GM10266 (cell line): ENCODE results near the gene BLACAT1.
A peak's percentile ranks its signal among the peaks of the same experiment; 100 is the strongest.
"Not testable (repeated sequence)": the region's sequence is repeated elsewhere in the genome, so short reads cannot be mapped to it uniquely, and the experiment has no call there.

Experiments
- DNase-seq: peaks from one replicate; pipeline ENCODE4 v3.0.0; 2012; ENCODE audit errors: extremely low spot score
- TF ChIP-seq, protein P1 (sequence below): IDR thresholded peaks from 2 replicates; pipeline ENCODE4 v1.5.1; 2012; ENCODE audit warnings: mild to moderate bottlenecking, low read depth; ENCODE audit not compliant: control insufficient read depth, insufficient read depth; ENCODE audit errors: missing control alignments

Gene BLACAT1

DNA sequence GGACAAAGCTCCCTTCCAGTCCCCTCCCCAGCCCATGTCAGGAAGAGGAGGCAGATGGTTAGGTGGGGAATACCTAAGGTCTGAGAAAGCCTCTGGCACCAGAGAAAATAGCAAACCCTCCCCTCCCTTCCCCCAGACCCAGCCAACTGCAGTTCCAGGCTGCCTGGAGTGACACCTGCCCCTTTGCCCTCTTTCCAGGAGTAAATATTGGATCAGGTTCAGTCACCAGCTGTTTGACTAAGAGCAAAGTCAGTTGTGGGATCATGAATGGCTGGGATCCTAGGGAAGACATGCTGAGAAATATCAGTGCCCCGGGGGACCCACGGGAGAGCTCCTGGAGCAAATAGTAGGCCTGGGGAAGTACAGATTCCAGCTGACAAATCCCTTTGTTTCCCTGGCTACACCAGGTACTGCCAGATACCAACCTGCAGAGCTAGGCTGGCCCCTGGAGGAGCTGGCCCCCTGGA is 36.4 kb upstream of the BLACAT1 start:
- DNase-seq: no peak
- TF ChIP-seq, protein P1, sequence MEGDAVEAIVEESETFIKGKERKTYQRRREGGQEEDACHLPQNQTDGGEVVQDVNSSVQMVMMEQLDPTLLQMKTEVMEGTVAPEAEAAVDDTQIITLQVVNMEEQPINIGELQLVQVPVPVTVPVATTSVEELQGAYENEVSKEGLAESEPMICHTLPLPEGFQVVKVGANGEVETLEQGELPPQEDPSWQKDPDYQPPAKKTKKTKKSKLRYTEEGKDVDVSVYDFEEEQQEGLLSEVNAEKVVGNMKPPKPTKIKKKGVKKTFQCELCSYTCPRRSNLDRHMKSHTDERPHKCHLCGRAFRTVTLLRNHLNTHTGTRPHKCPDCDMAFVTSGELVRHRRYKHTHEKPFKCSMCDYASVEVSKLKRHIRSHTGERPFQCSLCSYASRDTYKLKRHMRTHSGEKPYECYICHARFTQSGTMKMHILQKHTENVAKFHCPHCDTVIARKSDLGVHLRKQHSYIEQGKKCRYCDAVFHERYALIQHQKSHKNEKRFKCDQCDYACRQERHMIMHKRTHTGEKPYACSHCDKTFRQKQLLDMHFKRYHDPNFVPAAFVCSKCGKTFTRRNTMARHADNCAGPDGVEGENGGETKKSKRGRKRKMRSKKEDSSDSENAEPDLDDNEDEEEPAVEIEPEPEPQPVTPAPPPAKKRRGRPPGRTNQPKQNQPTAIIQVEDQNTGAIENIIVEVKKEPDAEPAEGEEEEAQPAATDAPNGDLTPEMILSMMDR: no peak

DNA sequence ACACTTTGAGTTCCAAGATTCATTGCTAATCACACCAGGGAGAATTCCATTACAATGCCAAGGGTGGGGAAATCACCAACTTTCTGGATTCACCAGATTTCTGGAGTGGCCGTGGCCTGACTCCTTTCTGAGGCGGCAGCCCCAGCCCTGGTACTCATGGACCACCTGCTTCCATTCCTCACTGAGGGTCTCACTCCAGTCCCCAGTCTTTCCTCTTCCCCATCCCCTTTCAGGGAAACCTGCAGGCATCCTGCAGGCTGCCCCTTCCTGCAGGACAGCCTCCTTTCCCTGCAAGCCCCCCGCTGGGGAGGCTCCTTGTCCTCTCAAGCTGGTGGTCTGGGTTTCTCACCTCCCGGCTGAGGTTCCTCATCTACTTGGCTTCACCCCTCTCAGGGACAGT is 35.9 kb upstream of the BLACAT1 start:
- TF ChIP-seq, protein P1: no peak
- DNase-seq: no peak

DNA sequence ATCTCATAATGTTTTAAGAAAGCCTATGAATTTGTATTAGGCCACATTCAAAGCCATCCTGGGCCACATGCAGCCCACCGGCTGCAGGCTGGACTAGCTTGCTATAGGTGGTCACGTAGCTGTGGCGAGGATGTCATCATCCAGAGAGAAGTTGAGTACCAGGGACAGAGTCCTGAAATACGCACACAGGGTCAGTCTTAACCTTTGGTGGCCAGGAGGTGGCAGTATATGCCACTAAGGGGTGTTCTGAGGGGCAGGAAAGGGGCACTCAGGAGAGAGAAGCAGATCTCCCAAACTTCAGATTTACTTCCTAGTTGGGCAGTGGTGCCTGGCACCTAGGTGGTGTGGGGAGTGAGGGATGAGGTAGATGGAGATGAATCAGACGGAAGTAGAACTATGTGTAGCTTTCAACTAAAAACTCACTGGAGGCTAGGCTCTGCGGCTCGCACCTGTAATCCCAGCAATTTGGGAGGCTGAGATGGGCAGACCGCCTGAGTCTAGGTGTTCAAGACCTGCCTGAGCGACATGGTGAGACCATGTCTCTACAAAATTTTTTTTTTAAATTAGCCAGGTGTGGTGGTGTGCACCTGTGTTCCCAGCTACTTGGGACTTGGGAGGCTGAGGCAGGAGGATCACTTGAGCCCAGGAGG is 32.4 kb upstream of the BLACAT1 start:
- peak; percentile 78 for DNase-seq
- TF ChIP-seq, protein P1: peak; percentile 74

DNA sequence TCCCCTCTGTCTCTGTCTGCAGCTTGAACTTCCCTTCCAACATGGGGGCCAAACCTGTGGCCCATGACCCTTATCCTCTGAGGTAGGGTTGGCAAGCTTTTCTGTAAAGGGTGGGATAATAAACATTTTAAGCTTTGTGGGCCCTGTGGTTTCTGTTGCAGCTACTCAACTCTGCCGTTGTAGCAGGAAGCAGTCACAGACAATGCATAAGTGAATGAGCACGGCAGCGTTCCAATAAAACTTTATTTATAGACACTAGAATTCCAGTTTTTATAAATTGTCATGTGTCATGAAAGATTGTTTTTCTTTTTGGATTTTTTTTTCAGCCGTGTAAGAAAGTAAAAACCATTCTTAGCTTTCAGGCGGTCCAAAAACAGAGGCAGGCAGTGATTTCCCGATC is 30.4 kb upstream of the BLACAT1 start:
- no peak for DNase-seq
- TF ChIP-seq, protein P1: no peak

DNA sequence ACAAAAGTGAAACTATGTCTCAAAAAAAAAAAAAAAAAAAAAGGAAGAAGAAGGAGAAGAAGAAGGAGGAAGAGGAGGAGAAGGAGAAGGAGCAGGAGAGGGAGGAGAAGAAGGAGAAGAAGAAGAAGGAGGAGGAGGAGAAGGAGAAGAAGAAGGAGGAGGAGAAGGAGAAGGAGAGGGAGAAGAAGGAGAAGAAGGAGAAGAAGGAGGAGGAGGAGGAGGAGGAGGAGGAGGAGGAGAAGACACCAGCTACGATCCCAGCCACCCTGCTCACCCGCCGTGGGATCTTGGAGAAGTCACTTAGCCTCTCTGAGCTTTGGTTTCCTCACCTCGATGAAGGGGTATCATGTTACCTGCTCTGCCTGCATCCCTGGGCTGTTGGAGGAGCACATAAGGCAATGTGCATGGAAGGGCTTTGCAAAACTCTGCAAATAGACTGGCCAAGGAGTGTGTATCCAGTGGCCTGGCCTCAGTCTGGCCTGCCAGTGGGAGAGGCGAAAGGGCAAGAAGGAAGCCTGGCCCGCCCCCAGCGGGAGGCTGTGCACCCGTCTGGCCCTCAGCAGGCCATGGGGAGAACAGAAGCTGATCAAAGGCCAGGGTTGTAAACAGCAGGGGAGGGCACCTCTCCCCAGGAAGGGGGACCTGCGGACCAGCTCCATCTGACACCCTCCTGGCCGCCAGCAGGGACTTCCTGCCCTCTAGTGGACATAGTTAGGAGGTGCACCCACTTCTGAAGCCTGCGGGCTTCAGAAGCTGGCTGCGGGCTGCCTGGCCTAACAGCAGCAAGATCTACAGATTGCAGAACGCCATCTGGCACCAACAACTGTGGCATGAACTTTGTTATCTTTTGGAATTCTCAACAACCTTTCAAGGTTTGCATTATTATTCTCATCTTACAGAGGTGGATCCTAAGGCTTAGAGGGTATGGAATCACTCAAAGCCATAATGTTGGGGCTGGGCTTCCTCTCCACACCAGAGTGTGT is 29.4 kb upstream of the BLACAT1 start:
- DNase-seq: peak; percentile 84
- TF ChIP-seq, protein P1: peak; percentile 90

DNA sequence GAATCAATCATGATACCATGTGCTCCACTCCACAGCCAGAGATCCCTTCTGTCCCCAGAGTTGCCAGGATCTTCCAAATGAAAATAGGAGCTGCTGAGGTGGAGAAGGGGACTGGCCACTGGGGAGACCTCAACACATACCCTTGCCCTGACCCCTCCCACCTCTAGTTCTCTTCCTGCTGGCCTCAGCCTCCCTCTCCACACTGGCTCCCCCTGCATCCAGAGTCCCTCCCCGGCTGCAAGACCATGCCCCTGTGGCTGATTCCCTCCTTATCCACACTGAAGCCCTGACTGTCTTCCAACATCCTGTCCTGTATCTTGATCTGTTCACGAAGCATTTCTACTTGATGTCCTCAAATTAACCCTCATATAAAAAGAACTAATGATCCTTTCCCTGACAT is 27.5 kb upstream of the BLACAT1 start:
- no peak for DNase-seq
- TF ChIP-seq, protein P1: no peak

DNA sequence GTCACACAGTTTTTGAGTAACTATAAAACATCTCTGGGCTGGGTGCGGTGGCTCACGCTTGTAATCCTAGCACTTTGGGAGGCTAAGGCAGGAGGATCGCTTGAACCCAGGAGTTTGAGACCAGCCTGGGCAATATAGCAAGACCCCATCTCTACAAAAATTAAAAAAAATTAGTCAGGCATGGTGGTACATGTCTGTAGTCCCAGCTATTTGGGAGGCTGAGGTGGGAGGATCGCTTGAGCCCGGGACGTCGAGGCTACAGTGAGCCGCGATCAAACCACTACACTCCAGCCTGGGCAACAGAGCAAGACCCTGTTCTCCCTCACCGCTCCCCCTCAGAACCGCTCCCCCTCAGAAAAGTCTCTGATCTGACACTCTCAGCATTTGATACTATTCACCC is 26.7 kb upstream of the BLACAT1 start:
- not testable (repeated sequence) for DNase-seq
